Middle frontal gyrus (tissue), 1 donor: ENCODE results near the gene C5orf15.

Experiments used
- DNase-seq: peaks from one replicate; pipeline ENCODE4 v3.0.0-alpha.2; 2015; ENCODE audit warnings: low spot score; ENCODE audit errors: extremely low spot score

The C5orf15 gene

GRCh38 chr5:133924221-133924920 lies 44.1 kb downstream of the C5orf15 start:
- DNase-seq: no peak

- no peak for DNase-seq
Measured at GRCh38 chr5:133921979-133922378, 46.4 kb downstream of the C5orf15 start.

GRCh38 chr5:133921069-133921468 lies 47.4 kb downstream of the C5orf15 start:
- DNase-seq: no peak

GRCh38 chr5:133919148-133920136 lies 49.0 kb downstream of the C5orf15 start:
- no peak for DNase-seq

DNA sequence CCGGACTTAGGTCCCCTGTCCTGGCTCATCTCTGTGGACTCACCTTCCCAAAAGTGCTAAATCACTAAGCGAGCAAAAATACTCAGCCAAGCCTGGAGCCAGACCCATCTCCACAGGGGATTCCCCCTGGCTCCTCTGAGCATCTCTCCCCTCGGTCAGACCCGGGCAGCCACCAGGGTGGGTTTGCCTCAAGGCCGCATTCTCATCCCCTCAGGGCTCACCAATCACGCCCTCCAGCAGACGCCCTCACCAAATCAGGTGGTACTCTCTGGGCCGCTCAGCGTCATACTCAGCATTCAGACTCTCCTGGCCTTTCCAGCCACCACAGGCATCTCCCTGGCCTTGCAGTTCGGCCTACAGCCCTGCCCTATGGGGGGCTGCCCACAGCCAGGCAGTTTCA lies 49.7 kb downstream of the C5orf15 start:
- no peak for DNase-seq

- no peak for DNase-seq
Measured at GRCh38 chr5:133918316-133918715, 50.1 kb downstream of the C5orf15 start.

- no peak for DNase-seq
Measured at GRCh38 chr5:133917785-133918184, 50.6 kb downstream of the C5orf15 start.

DNA sequence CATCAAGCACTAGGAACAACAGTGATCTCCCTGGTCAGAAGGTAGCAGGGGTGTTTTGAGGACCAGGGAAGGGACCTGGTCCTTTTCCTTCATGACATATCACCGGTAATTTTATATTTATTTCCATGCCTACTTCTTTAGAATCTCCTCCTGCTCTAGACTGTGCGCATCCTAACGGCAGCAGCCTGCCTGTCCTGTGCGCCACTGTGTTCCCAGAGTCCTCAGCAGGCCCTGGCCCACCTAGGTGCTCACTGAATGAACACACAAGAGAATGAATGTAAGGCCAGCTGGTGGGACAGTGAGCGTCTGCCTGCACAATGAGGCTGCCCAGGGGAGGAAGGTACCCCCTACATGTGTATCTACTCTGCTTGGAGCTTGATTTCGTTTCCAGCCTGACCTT lies 51.5 kb downstream of the C5orf15 start:
- no peak for DNase-seq

- DNase-seq: no peak
Measured at GRCh38 chr5:133916479-133916878, 51.9 kb downstream of the C5orf15 start.

DNA sequence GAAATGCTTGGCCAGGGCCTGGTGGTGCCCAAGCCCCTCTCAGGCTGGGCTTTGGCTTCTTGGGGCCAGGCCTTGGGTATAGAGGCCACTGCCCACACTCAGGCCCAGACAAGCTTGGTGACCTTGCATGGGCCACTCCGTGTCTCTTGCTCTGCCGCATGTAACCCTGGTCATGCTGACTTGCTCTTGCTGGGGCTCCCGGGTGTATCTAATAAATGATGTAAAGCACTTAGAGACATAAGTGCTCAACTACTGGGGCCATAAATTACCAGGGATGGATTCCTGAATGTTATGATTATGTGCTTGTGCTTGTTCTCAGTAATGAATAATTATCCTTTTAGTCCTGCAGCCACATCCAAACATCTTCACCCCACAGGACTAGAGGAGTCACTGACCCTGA lies 54.0 kb downstream of the C5orf15 start:
- no peak for DNase-seq

GRCh38 chr5:133913413-133914155 lies 54.8 kb downstream of the C5orf15 start:
- DNase-seq: no peak

GRCh38 chr5:133912951-133913350 lies 55.5 kb downstream of the C5orf15 start:
- DNase-seq: no peak

DNA sequence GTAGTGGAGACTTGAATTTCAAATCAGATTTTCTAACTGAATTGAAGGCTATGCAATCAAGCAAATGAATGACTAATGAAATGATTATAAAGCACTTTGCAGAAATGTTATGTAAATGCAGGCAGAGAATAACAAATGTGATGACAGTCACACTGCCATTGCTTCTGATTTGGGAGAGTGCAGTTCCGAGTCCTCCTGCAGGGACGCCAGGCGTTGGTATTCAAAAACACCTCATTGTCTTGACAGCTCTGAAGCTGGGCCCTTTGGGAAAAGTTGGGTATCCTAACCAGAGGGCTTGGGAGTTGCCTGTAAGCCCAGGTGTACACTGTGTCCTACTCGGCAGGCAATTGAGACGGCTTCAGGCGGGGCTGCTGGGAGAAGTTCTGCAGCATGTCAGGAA lies 57.9 kb downstream of the C5orf15 start:
- no peak for DNase-seq

- no peak for DNase-seq
Measured at GRCh38 chr5:133909603-133910002, 58.8 kb downstream of the C5orf15 start.

- DNase-seq: no peak
Measured at GRCh38 chr5:133907075-133907474, 61.4 kb downstream of the C5orf15 start.

- DNase-seq: no peak
Measured at GRCh38 chr5:133906303-133906702, 62.1 kb downstream of the C5orf15 start.
